GM12878 (cell line): ENCODE measurements around the gene ECM1. TPM values are rescaled to one million over a fixed set of nuclear protein-coding genes. Genes with fewer than 3 reads are reported as not detected.

Experiments
- ATAC-seq: fragments of 200-7000 bp; cut with Tn5 transposase; 3 replicates; pipeline ENCODE4 v1.9.1; 2020; ENCODE audit warnings: mild to moderate bottlenecking, moderate library complexity
- BruUV-seq: library from RNA; stranded (reverse); fragments of 400-500 nt; replicated peaks from 2 replicates; lab custom pipeline; 2021; lab: Mats Ljungman, UMichigan
- CTCF ChIA-PET: fragments of 300-600 bp; sonication (Branson Sonifier 250); formaldehyde crosslinking; extraction: SDS; loops from one replicate; lab custom pipeline; 2021; ENCODE audit warnings: inconsistent platforms; lab: Yijun Ruan, JAX
- POLR2A ChIA-PET: fragments of 350-600 bp; formaldehyde crosslinking; extraction: SDS; loops from one replicate; lab custom pipeline; 2021; ENCODE audit warnings: inconsistent platforms; lab: Charles Lee
- RAD21 ChIA-PET: fragments of 300-600 bp; sonication (Branson Sonifier 250); formaldehyde crosslinking; loops from one replicate; lab custom pipeline; 2023; ENCODE audit warnings: antibody characterized with exemption; ENCODE audit not compliant: unreplicated experiment; lab: Charles Lee
- SMC1A ChIA-PET: fragments of 300-600 bp; sonication (Branson Sonifier 250); formaldehyde crosslinking; loops from one replicate; lab custom pipeline; 2023; ENCODE audit not compliant: unreplicated experiment, uncharacterized antibody; lab: Charles Lee
- DNase-seq: peaks from one replicate; pipeline ENCODE4 v3.0.0-alpha.2; 2011; ENCODE audit warnings: low read depth, low spot score
- FAIRE-seq: peaks from 3 replicates; lab custom pipeline; 2011; peaks lifted over from hg19 to GRCh38; lab: Jason Lieb, UNC
- H2AFZ ChIP-seq: 2 replicates; pipeline ENCODE4 v1.6.0; 2011; ENCODE audit warnings: low read depth, low read length, control low read depth; ENCODE audit not compliant: control insufficient read depth
- H3K27ac ChIP-seq: 2 replicates; pipeline ENCODE4 v1.5.1; 2011; ENCODE audit warnings: control low read depth; ENCODE audit not compliant: control insufficient read depth, insufficient read depth
- H3K27me3 ChIP-seq, 2 experiments: replicated peaks in 1 of 2; 2 replicates each; pipeline versions ENCODE4 v1.6.0 to v1.6.1; 2011; ENCODE audit warnings: low read length in 1 of 2; ENCODE audit not compliant: control insufficient read depth in 2 of 2, insufficient read depth in 2 of 2
- H3K36me3 ChIP-seq, 2 experiments: 2 replicates each; pipeline ENCODE4 v1.5.1; 2011; ENCODE audit warnings: low read length in 1 of 2; ENCODE audit not compliant: control insufficient read depth in 2 of 2, insufficient read depth in 2 of 2
- H3K4me1 ChIP-seq: 2 replicates; pipeline ENCODE4 v1.6.1; 2011; ENCODE audit warnings: mild to moderate bottlenecking, low read length, moderate library complexity, mixed read lengths; ENCODE audit not compliant: control insufficient read depth, insufficient read depth
- H3K4me2 ChIP-seq: 2 replicates; pipeline ENCODE4 v1.6.0; 2011; ENCODE audit warnings: control low read depth; ENCODE audit not compliant: control insufficient read depth, insufficient read depth
- H3K4me3 ChIP-seq: fragments of 200-600 bp; sonication (generic); 2 replicates; pipeline ENCODE4 v1.5.1; 2016
- H3K79me2 ChIP-seq: 2 replicates; pipeline ENCODE4 v1.6.0; 2011; ENCODE audit warnings: low read length; ENCODE audit not compliant: control insufficient read depth, insufficient read depth
- H3K9ac ChIP-seq: 2 replicates; pipeline ENCODE4 v1.8.0; 2011; ENCODE audit warnings: low read length, control low read depth, mixed read lengths; ENCODE audit not compliant: control insufficient read depth, insufficient read depth
- H3K9me3 ChIP-seq: replicated peaks from 3 replicates; pipeline ENCODE4 v1.5.1; 2011; ENCODE audit warnings: mild to moderate bottlenecking, low read length; ENCODE audit not compliant: control insufficient read depth, insufficient read depth
- H4K20me1 ChIP-seq: 2 replicates; pipeline ENCODE4 v1.6.0; 2011; ENCODE audit not compliant: control insufficient read depth, insufficient read depth
- ATF3 ChIP-seq: IDR thresholded peaks from 2 replicates; pipeline ENCODE4 v1.6.1; 2011; ENCODE audit warnings: low read depth, mild to moderate bottlenecking, low read length, moderate library complexity, borderline replicate concordance; ENCODE audit errors: extremely low read depth
- CBX3 ChIP-seq: fragments of 200-600 bp; sonication (generic); IDR thresholded peaks from 2 replicates; pipeline ENCODE4 v1.6.1; 2016; ENCODE audit warnings: low read depth, borderline replicate concordance
- CUX1 ChIP-seq: IDR thresholded peaks from 2 replicates; pipeline ENCODE4 v1.6.1; 2012; ENCODE audit warnings: improper control_type of control experiment, low read depth, low read length; ENCODE audit not compliant: insufficient replicate concordance
- ESRRA ChIP-seq: IDR thresholded peaks from 2 replicates; pipeline ENCODE4 v1.6.1; 2012; ENCODE audit warnings: mild to moderate bottlenecking, low read length, improper control_type of control experiment
- FOXM1 ChIP-seq: IDR thresholded peaks from 2 replicates; pipeline ENCODE4 v1.6.1; 2012; ENCODE audit warnings: low read depth, mild to moderate bottlenecking, inconsistent platforms, low read length, moderate library complexity
- HSF1 ChIP-seq: fragments of 150-350 bp; IDR thresholded peaks from 2 replicates; pipeline ENCODE4 v1.6.1; 2014; ENCODE audit warnings: mild to moderate bottlenecking, low read depth, low read length
- IKZF1 ChIP-seq: fragments of 450-650 bp; conservative IDR thresholded peaks from 2 replicates; pipeline ENCODE4 v1.6.1; 2017; ENCODE audit warnings: antibody characterized with exemption, mild to moderate bottlenecking
- JUND ChIP-seq: IDR thresholded peaks from 2 replicates; pipeline ENCODE4 v1.6.1; 2012; ENCODE audit warnings: low read depth, mild to moderate bottlenecking, low read length, improper control_type of control experiment, moderate library complexity
- MAX ChIP-seq: IDR thresholded peaks from 2 replicates; pipeline ENCODE4 v1.6.1; 2012; ENCODE audit warnings: low read depth, low read length, improper control_type of control experiment
- MYC ChIP-seq: IDR thresholded peaks from 2 replicates; pipeline ENCODE4 v1.6.1; 2011; ENCODE audit warnings: mild to moderate bottlenecking, low read length, moderate library complexity, inconsistent platforms; ENCODE audit not compliant: insufficient read depth, insufficient replicate concordance, insufficient read length, severe bottlenecking
- NBN ChIP-seq: fragments of 450-650 bp; IDR thresholded peaks from 2 replicates; pipeline ENCODE4 v1.6.1; 2016
- POLR2AphosphoS5 ChIP-seq: IDR thresholded peaks from 2 replicates; pipeline ENCODE4 v1.6.1; 2011; ENCODE audit warnings: mild to moderate bottlenecking, low read length, inconsistent platforms
- RB1 ChIP-seq: fragments of 450-650 bp; formaldehyde crosslinking; IDR thresholded peaks from 2 replicates; pipeline ENCODE4 v1.6.1; 2017; ENCODE audit warnings: mild to moderate bottlenecking, borderline replicate concordance
- SMAD5 ChIP-seq: IDR thresholded peaks from 2 replicates; pipeline ENCODE4 v1.6.1; 2016; ENCODE audit warnings: antibody characterized with exemption, low read depth
- YY1 ChIP-seq: IDR thresholded peaks from 2 replicates; pipeline ENCODE4 v1.6.1; 2011; ENCODE audit warnings: low read depth, mild to moderate bottlenecking, low read length
- ZSCAN29 ChIP-seq: fragments of 450-650 bp; IDR thresholded peaks from 2 replicates; pipeline ENCODE4 v1.6.1; 2017; ENCODE audit warnings: mild to moderate bottlenecking, moderate library complexity
- WGBS: methylation state at CpG from one replicate; pipeline ENCODE4 v1.1.6; 2016; ENCODE audit warnings: low lambda C conversion rate; ENCODE audit not compliant: insufficient replicate concordance, insufficient coverage; ENCODE audit errors: missing lambda C conversion rate; 5-methylcytosine and 5-hydroxymethylcytosine counted together
- in situ Hi-C: fragments of 300-500 bp; cut with MboI; formaldehyde crosslinking; loops from 9 replicates; pipeline ENCODE4 v1.14.3; 2018; ENCODE audit warnings: mixed read lengths
- intact Hi-C: fragments of 100-400 bp; cut with micrococcal nuclease; formaldehyde crosslinking; loops from one replicate; pipeline ENCODE4 v1.14.2; 2022; ENCODE audit not compliant: unreplicated experiment
- polyA plus RNA-seq, 11 experiments: library from polyadenylated mRNA; depleted of rRNA in 4 of 11; unstranded in 6 of 11; stranded (reverse) in 5 of 11; fragments of >200 nt; fragmentation: Nextera tagmentation in 4 of 11; fragmentation: Illumina TruSeq in 1 of 11; extraction: Ambion mirVana in 4 of 11; extraction: Trizol in 1 of 11; gene quantifications; 1 replicate in 1 of 11; 2 replicates in 10 of 11; pipeline versions ENCODE4 v1.2.1 to v1.2.3, GENCODE V29; 2011 to 2016; ENCODE audit warnings: inconsistent platforms in 2 of 11, missing spikeins in 2 of 11, low read depth in 1 of 11
- total RNA-seq, 4 experiments: library from RNA; depleted of rRNA in 3 of 4; stranded (reverse); fragments of >200 nt in 3 of 4; fragmentation: Illumina TruSeq in 1 of 4; extraction: Trizol in 1 of 4; gene quantifications; 2 replicates each; pipeline versions ENCODE4 v1.2.1 to v1.2.3, GENCODE V29; 2013 to 2021
- TF ChIP-seq, protein P1 (sequence below): IDR thresholded peaks from 2 replicates; pipeline ENCODE4 v1.6.1; 2011; ENCODE audit warnings: borderline replicate concordance, low read depth, mild to moderate bottlenecking, moderate library complexity, mixed read lengths, low read length; ENCODE audit not compliant: insufficient read depth; ENCODE audit errors: extremely low read length

ECM1 gene
- total and polyA plus RNA-seq, 10 of the 15 experiments (the other 5 are each of a cell fraction or from before 2014, with no cell fraction given): 0.06 to 1.3 (median 0.60) TPM

- intact Hi-C loops: no loop called here
- peaks cover 19% of the 10 kb centered on the region for H3K4me1 ChIP-seq
- ChIA-PET SMC1A (no interaction called here), RAD21 (no interaction called here), CTCF (interaction anchor here (1.1 kb wide), 1 partner anchor 47 kb away, joined by 4 read pairs; no protein-coding TSS in a partner anchor), POLR2A (no interaction called here)
- no peak overlapping the region for H3K4me3 ChIP-seq
- FAIRE-seq (no peak), ATAC-seq (no peak), DNase-seq (no peak)
- no peak overlapping the region for H3K27ac ChIP-seq
- H3K4me2 ChIP-seq: no peak overlapping the region
- 90% methylated on average over 2 of the region's 2 CpGs for WGBS
- no peaks in the 10 kb centered on the region for H3K79me2 ChIP-seq
- in situ Hi-C loops: no loop called here
- no peaks in the 10 kb centered on the region for H3K9me3 ChIP-seq
- no peaks in the 10 kb centered on the region; a peak in 1 of 4 replicates for H3K36me3 ChIP-seq
- BruUV-seq: no TSS peak
- no peak overlapping the region for H3K9ac ChIP-seq
- no peaks in the 10 kb centered on the region for H3K27me3 ChIP-seq
- H4K20me1 ChIP-seq: no peaks in the 10 kb centered on the region
- no peak overlapping the region for H2AFZ ChIP-seq
- TF ChIP-seq ATF3 (no peak), SMAD5 (no peak), POLR2AphosphoS5 (no peak), HSF1 (no peak), ZSCAN29 (no peak), IKZF1 (no peak), JUND (no peak), CBX3 (no peak), NBN (no peak), CUX1 (no peak), ESRRA (no peak), MYC (no peak), MAX (no peak), RB1 (no peak), FOXM1 (no peak), YY1 (no peak)
- TF ChIP-seq, protein P1, sequence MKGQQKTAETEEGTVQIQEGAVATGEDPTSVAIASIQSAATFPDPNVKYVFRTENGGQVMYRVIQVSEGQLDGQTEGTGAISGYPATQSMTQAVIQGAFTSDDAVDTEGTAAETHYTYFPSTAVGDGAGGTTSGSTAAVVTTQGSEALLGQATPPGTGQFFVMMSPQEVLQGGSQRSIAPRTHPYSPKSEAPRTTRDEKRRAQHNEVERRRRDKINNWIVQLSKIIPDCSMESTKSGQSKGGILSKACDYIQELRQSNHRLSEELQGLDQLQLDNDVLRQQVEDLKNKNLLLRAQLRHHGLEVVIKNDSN: no peak
Observed at GRCh38 chr1:150512846-150513245, 4.9 kb downstream of the ECM1 start.
